Mesothelial cell of epicardium (in vitro differentiated cells): ENCODE measurements around the gene MRPL16. TPM values are rescaled to one million over a fixed set of nuclear protein-coding genes. Genes with fewer than 3 reads are reported as not detected.

Source experiments
- DNase-seq, 2 experiments: peaks; one replicate each; pipeline ENCODE4 v3.0.0; 2021; ENCODE audit warnings: low spot score in 2 of 2; ENCODE audit not compliant: unreplicated experiment in 2 of 2
- H3K27ac Mint-ChIP-seq: 2 replicates; pipeline ENCODE4 v1.8.0; 2021; ENCODE audit warnings: mixed read lengths
- H3K27me3 Mint-ChIP-seq: 2 replicates; pipeline ENCODE4 v1.8.0; 2021; ENCODE audit warnings: low read depth, mixed read lengths
- H3K36me3 Mint-ChIP-seq: 2 replicates; pipeline ENCODE4 v1.8.0; 2021; ENCODE audit warnings: mixed read lengths
- H3K4me1 Mint-ChIP-seq: 2 replicates; pipeline ENCODE4 v1.8.0; 2021; ENCODE audit warnings: mixed read lengths
- H3K4me3 Mint-ChIP-seq: 2 replicates; pipeline ENCODE4 v1.8.0; 2021; ENCODE audit warnings: mild to moderate bottlenecking, moderate library complexity, mixed read lengths
- H3K9me3 Mint-ChIP-seq: 2 replicates; pipeline ENCODE4 v1.8.0; 2021; ENCODE audit warnings: mixed read lengths
- total RNA-seq: library from RNA; stranded (reverse); gene quantifications from 3 replicates; pipeline ENCODE4 v1.2.1, GENCODE V29; 2021
- TF ChIP-seq, protein P1 (sequence below): fragments of 200-600 bp; sonication (generic); IDR thresholded peaks from one replicate; pipeline ENCODE4 v1.5.0; 2021; ENCODE audit warnings: antibody characterized with exemption; ENCODE audit not compliant: unreplicated experiment

Gene MRPL16
- total RNA-seq, 1 donor from 2014 or later = 42.3 TPM

GRCh38 chr11:59783632-59784090 is 26.9 kb downstream of the MRPL16 start:
- no peak overlapping the region for H3K27ac Mint-ChIP-seq
- H3K4me3 Mint-ChIP-seq = no peak overlapping the region
- TF ChIP-seq, protein P1, sequence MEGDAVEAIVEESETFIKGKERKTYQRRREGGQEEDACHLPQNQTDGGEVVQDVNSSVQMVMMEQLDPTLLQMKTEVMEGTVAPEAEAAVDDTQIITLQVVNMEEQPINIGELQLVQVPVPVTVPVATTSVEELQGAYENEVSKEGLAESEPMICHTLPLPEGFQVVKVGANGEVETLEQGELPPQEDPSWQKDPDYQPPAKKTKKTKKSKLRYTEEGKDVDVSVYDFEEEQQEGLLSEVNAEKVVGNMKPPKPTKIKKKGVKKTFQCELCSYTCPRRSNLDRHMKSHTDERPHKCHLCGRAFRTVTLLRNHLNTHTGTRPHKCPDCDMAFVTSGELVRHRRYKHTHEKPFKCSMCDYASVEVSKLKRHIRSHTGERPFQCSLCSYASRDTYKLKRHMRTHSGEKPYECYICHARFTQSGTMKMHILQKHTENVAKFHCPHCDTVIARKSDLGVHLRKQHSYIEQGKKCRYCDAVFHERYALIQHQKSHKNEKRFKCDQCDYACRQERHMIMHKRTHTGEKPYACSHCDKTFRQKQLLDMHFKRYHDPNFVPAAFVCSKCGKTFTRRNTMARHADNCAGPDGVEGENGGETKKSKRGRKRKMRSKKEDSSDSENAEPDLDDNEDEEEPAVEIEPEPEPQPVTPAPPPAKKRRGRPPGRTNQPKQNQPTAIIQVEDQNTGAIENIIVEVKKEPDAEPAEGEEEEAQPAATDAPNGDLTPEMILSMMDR = no peak
- H3K9me3 Mint-ChIP-seq = no peaks in the 10 kb centered on the region
- no peak for DNase-seq
- no peaks in the 10 kb centered on the region for H3K27me3 Mint-ChIP-seq
- peaks cover 6% of the 10 kb centered on the region for H3K4me1 Mint-ChIP-seq
- H3K36me3 Mint-ChIP-seq = peaks cover 7% of the 10 kb centered on the region

- Mint-ChIP-seq H3K9me3 (no peaks in the 10 kb centered on the region), H3K4me1 (peaks cover under 1% of the 10 kb centered on the region), H3K36me3 (peaks cover 7% of the 10 kb centered on the region), H3K27me3 (no peaks in the 10 kb centered on the region), H3K27ac (no peak overlapping the region), H3K4me3 (no peak overlapping the region)
- DNase-seq = no peak
- TF ChIP-seq, protein P1 = no peak
These were observed 28.5 kb downstream of the MRPL16 start for GRCh38 chr11:59782080-59782479.

GRCh38 chr11:59779487-59779886 is 31.1 kb downstream of the MRPL16 start:
- H3K36me3 Mint-ChIP-seq = peaks cover 9% of the 10 kb centered on the region

GRCh38 chr11:59778122-59778521 is 32.5 kb downstream of the MRPL16 start:
- TF ChIP-seq, protein P1 = no peak
- no peak overlapping the region for H3K27ac Mint-ChIP-seq

More at GRCh38 chr11:59779487-59779886, 31.1 kb downstream of the MRPL16 start:
- no peaks in the 10 kb centered on the region for H3K9me3 Mint-ChIP-seq
- peaks cover 9% of the 10 kb centered on the region for H3K4me1 Mint-ChIP-seq
- H3K27me3 Mint-ChIP-seq = no peaks in the 10 kb centered on the region
- no peak overlapping the region for H3K4me3 Mint-ChIP-seq
- no peak for DNase-seq
- no peak overlapping the region for H3K27ac Mint-ChIP-seq
- TF ChIP-seq, protein P1 = no peak

DNA sequence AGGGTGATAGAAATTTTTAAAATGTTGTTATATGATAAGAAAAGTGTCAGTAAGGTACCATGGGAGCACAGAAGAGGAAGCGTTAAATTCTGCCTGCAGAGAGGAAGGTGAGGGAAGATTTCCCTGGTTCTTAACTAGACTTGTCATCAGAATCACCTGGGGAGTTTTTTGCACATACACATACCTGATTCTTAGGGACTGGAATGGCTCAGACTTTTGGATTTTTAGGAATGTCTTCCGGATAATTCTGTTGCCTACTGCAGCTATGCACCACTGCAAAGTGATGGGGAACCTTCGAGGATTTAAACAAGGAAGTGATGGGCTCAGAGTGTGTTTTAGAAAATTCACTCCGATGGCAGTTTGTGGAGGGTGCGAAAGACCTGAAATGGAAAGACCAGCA is 33.5 kb downstream of the MRPL16 start:
- TF ChIP-seq, protein P1 = no peak
- H3K4me3 Mint-ChIP-seq = no peak overlapping the region

More at GRCh38 chr11:59778122-59778521, 32.5 kb downstream of the MRPL16 start:
- no peak for DNase-seq
- H3K4me1 Mint-ChIP-seq = peaks cover 9% of the 10 kb centered on the region
- peaks cover 7% of the 10 kb centered on the region for H3K36me3 Mint-ChIP-seq
- H3K4me3 Mint-ChIP-seq = no peak overlapping the region
- no peaks in the 10 kb centered on the region for H3K27me3 Mint-ChIP-seq
- no peaks in the 10 kb centered on the region for H3K9me3 Mint-ChIP-seq

More for the DNA sequence above, 33.5 kb downstream of the MRPL16 start:
- H3K27ac Mint-ChIP-seq = no peak overlapping the region
- no peaks in the 10 kb centered on the region for H3K9me3 Mint-ChIP-seq
- peaks cover 9% of the 10 kb centered on the region for H3K4me1 Mint-ChIP-seq
- H3K36me3 Mint-ChIP-seq = peaks cover 4% of the 10 kb centered on the region
- no peaks in the 10 kb centered on the region for H3K27me3 Mint-ChIP-seq
- DNase-seq = no peak
